ENCODE data around the gene KANSL1L. TPM values are rescaled to one million over a fixed set of nuclear protein-coding genes. Genes with fewer than 3 reads are reported as not detected.

Gene KANSL1L
- total RNA-seq, 2 donors from 2014 or later, result 3.4 to 5.6 TPM

DNA sequence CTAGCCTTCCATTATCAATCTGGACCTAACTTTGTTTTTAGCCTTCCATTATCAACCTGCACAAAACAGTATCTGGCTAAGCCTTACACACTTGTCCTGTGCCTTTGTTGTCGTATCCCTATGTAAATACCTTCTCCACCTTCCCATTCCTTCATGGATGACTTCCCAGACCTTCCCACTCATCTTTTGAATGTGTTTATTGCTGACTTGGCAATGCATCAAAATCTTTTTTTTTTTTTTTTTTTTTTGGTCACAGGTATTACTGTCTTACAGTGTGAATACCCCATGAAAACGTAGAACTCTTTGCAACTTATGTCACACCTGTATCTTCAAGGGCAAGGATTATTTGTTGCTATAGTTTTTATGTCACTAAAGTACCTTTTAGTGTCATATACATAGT, 143.0 kb downstream of the KANSL1L start:
- Mint-ChIP-seq H3K27ac (peak overlapping the region; percentile 67), H3K4me3 (no peak overlapping the region), H3K4me1 (peaks cover 2% of the 10 kb centered on the region), H3K36me3 (ENCODE audit: low read depth) (no peaks in the 10 kb centered on the region), H3K27me3 (no peaks in the 10 kb centered on the region)
- no peaks in the 10 kb centered on the region for H3K9me3 ChIP-seq (ENCODE audit: control insufficient read depth, low read length, poor library complexity, severe bottlenecking)
- ATAC-seq, result no peak
- no peak for DNase-seq

DNA sequence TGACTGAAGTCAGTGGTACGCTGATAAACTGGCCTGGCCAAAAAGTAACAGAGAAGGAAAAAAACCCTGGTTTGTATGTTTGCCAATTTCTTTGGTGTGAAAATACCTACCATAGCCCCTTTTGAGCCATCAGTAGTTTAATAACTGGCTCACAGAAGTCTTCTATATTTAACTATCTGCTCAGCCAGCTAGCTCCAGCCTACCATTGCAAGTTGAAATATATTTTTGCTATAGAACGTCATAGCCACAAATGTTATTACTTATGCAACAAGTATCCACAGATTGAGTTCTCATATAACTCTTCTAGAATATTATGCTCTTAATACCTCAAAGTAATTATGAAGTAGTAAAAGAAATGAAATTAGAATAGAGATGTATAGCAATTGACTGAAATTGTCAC, 143.6 kb downstream of the KANSL1L start:
- Mint-ChIP-seq H3K4me3 (no peak overlapping the region), H3K4me1 (peaks cover 2% of the 10 kb centered on the region), H3K27me3 (no peaks in the 10 kb centered on the region), H3K27ac (peak overlapping the region; percentile 67), H3K36me3 (ENCODE audit: low read depth) (peaks cover 2% of the 10 kb centered on the region)
- no peak for DNase-seq
- no peaks in the 10 kb centered on the region for H3K9me3 ChIP-seq (ENCODE audit: control insufficient read depth, low read length, poor library complexity, severe bottlenecking)
- no peak for ATAC-seq

DNA sequence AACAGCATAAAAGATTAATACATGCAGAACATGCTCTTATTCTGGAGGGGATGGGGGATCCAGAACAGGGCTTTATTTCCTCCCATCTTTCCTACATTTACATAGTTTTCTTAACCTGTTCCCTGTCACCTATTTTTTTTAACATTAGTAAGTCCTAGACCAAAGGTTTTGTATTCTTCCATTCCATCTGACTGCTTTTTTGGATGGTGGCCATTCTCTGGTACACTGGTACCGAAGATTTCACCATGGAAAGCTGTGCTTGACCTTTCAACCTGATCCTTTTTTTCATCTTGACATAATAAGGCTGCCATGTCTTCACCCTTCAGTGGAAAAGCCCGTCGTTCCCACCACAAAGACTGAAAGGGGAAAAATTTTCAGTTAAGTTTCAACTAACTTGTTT, 148.4 kb downstream of the KANSL1L start:
- peaks cover 2% of the 10 kb centered on the region for H3K36me3 Mint-ChIP-seq (ENCODE audit: low read depth)
- H3K27ac Mint-ChIP-seq, result peak overlapping the region; percentile 41
- H3K9me3 ChIP-seq (ENCODE audit: control insufficient read depth, low read length, poor library complexity, severe bottlenecking), result no peaks in the 10 kb centered on the region

GRCh38 chr2:210020138-210020537, 151.1 kb downstream of the KANSL1L start:
- Mint-ChIP-seq H3K36me3 (ENCODE audit: low read depth) (peaks cover 2% of the 10 kb centered on the region), H3K4me3 (no peak overlapping the region), H3K27ac (no peak overlapping the region), H3K27me3 (no peaks in the 10 kb centered on the region), H3K4me1 (peaks cover 3% of the 10 kb centered on the region)
- no peaks in the 10 kb centered on the region for H3K9me3 ChIP-seq (ENCODE audit: control insufficient read depth, low read length, poor library complexity, severe bottlenecking)
- DNase-seq, result no peak
- ATAC-seq, result no peak

More for the DNA sequence above, 148.4 kb downstream of the KANSL1L start:
- Mint-ChIP-seq H3K4me1 (no peaks in the 10 kb centered on the region), H3K27me3 (no peaks in the 10 kb centered on the region), H3K4me3 (no peak overlapping the region)
- DNase-seq, result no peak
- ATAC-seq, result no peak

- Mint-ChIP-seq H3K4me3 (no peak overlapping the region), H3K4me1 (peaks cover 38% of the 10 kb centered on the region), H3K36me3 (ENCODE audit: low read depth) (peaks cover 12% of the 10 kb centered on the region), H3K27ac (no peak overlapping the region), H3K27me3 (no peaks in the 10 kb centered on the region)
- no peak for DNase-seq
- ATAC-seq, result no peak
- no peaks in the 10 kb centered on the region for H3K9me3 ChIP-seq (ENCODE audit: control insufficient read depth, low read length, poor library complexity, severe bottlenecking)
Measured at GRCh38 chr2:210009896-210010295, 161.3 kb downstream of the KANSL1L start.

DNA sequence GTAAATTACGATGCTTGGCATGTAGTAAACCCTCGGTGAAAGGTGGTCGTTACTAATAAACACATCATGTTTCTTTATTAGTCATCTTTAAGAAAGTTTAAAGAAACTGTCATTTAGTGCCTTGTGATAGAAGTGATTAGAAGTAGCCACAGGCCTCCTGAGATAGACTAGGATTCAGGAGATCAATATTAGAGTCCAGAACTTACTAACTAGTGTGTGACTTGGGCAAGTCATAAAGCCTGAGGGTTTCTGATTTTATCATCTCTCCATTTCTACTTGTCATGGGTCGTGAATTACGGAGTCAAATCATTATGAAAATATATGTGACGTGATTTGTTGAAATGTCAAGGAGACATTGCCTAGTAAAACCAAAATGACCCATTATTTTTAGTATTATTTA, 162.1 kb downstream of the KANSL1L start:
- no peaks in the 10 kb centered on the region for H3K27me3 Mint-ChIP-seq
- no peak for ATAC-seq
- peaks cover 11% of the 10 kb centered on the region for H3K36me3 Mint-ChIP-seq (ENCODE audit: low read depth)
- H3K4me1 Mint-ChIP-seq, result peaks cover 39% of the 10 kb centered on the region
- H3K9me3 ChIP-seq (ENCODE audit: control insufficient read depth, low read length, poor library complexity, severe bottlenecking), result no peaks in the 10 kb centered on the region
- no peak overlapping the region for H3K27ac Mint-ChIP-seq
- no peak overlapping the region for H3K4me3 Mint-ChIP-seq
- DNase-seq, result no peak

DNA sequence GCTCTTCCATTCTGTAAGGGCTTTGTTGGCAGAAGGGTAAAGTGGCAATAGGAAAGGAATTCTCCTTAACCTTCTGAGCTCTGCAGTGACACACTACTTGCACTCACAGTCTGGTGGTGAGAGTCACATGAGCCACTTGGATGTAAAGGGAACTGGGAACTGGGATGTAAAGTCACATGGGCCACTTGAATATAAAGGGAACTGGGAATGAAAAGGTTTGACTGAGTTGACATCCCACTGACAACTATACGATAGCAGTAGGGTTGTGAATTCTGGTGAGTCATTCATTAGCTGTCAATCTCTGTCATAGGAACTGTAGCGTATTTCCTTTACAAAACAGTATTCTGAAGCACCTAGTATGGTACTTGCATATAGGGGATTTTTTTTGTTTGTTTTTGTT, 163.3 kb downstream of the KANSL1L start:
- H3K4me1 Mint-ChIP-seq, result peaks cover 43% of the 10 kb centered on the region

GRCh38 chr2:210004881-210005280, 166.3 kb downstream of the KANSL1L start:
- no peaks in the 10 kb centered on the region for H3K27me3 Mint-ChIP-seq
- peak overlapping the region; percentile 43 for H3K4me3 Mint-ChIP-seq
- H3K36me3 Mint-ChIP-seq (ENCODE audit: low read depth), result peaks cover 8% of the 10 kb centered on the region
- peak overlapping the region; percentile 49 for H3K27ac Mint-ChIP-seq
- no peak for DNase-seq
- no peak for ATAC-seq
- H3K9me3 ChIP-seq (ENCODE audit: control insufficient read depth, low read length, poor library complexity, severe bottlenecking), result no peaks in the 10 kb centered on the region
- H3K4me1 Mint-ChIP-seq, result peaks cover 42% of the 10 kb centered on the region

More for the DNA sequence above, 163.3 kb downstream of the KANSL1L start:
- Mint-ChIP-seq H3K4me3 (no peak overlapping the region), H3K27me3 (no peaks in the 10 kb centered on the region), H3K36me3 (ENCODE audit: low read depth) (peaks cover 11% of the 10 kb centered on the region), H3K27ac (peak overlapping the region; percentile 34)
- ATAC-seq (no peak), DNase-seq (no peak)
- H3K9me3 ChIP-seq (ENCODE audit: control insufficient read depth, low read length, poor library complexity, severe bottlenecking), result no peaks in the 10 kb centered on the region

DNA sequence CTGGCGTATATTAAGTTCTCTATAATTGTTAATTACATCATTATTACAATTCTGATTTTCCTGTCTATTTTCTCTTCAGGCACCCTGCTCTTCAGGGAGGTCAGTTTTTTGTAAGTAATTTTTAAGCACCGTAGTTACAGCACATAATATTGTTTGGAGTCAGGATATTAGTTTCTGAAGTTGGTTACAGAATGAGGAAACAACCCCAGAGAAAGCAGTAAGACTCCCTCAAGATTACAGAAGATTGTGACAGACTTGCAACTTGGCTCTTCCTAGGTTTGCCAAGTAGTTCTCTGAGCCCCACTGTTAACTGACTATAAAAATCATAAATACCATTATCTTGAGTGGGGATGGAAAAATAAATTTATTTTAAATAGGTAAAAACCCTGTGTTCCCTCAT, 167.8 kb downstream of the KANSL1L start:
- DNase-seq (no peak), ATAC-seq (no peak)
- no peaks in the 10 kb centered on the region for H3K9me3 ChIP-seq (ENCODE audit: control insufficient read depth, low read length, poor library complexity, severe bottlenecking)
- Mint-ChIP-seq H3K4me1 (peaks cover 40% of the 10 kb centered on the region), H3K4me3 (peak overlapping the region; percentile 97), H3K36me3 (ENCODE audit: low read depth) (peaks cover 8% of the 10 kb centered on the region), H3K27me3 (no peaks in the 10 kb centered on the region), H3K27ac (peak overlapping the region; percentile 93)

GRCh38 chr2:210002158-210003157, 168.8 kb downstream of the KANSL1L start, which contains the start of gene RPE:
Gene RPE, plus strand, starts transcription at chr2:210002638. Its CDS starts 24 bp downstream, at chr2:210002662.
- ATAC-seq (peak; percentile 99), DNase-seq (peak; percentile 95 to 96 (median 96))
- Mint-ChIP-seq H3K27ac (peak within 1 kb of the TSS; percentile 93), H3K36me3 (ENCODE audit: low read depth) (peaks cover 6% of the 10 kb centered on the region), H3K4me3 (peak within 1 kb of the TSS; percentile 97), H3K27me3 (no peaks in the 10 kb centered on the region), H3K4me1 (peaks cover 36% of the 10 kb centered on the region)
- no peaks in the 10 kb centered on the region for H3K9me3 ChIP-seq (ENCODE audit: control insufficient read depth, low read length, poor library complexity, severe bottlenecking)

DNA sequence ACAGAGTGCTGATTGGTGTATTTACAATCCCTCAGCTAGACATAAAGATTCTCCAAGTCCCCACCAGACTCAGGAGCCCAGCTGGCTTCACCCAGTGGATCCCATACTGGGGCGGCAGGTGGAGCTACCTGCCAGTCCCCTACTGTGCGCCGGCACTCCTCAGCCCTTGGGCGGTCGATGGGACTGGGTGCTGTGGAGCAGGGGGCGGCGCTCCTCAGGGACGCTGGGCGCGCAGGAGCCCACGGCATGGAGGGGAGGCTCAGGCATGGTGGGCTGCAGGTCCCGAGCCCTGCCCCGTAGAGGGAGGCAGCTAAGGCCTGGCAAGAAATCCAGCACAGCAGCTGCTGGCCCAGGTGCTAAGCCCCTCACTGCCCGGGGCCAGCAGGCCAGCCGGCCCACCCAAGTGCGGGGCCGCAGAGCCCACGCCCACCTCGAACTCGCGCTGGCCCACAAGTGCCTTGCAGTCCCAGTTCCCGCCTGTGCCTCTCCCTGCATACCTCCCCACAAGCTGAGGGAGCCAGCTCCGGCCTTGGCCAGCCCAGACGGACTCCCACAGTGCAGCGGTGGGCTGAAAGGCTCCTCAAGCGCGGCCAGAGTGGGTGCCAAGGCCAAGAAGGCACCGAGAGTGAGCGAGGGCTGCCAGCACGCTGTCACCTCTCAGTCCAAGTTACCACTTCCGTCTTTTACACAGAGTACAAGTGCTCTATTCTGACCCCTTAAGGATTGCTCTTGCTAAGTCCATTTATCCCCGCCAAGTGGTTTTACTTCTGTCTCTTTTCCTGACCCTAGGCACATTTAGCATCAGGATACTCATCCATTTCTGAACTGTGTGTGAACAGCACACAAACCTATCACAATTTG, 170.5 kb downstream of the KANSL1L start:
- Mint-ChIP-seq H3K4me1 (peaks cover 23% of the 10 kb centered on the region), H3K27ac (no peak overlapping the region), H3K36me3 (ENCODE audit: low read depth) (peaks cover under 1% of the 10 kb centered on the region), H3K4me3 (no peak overlapping the region), H3K27me3 (no peaks in the 10 kb centered on the region)
- H3K9me3 ChIP-seq (ENCODE audit: control insufficient read depth, low read length, poor library complexity, severe bottlenecking), result no peaks in the 10 kb centered on the region
- ATAC-seq, result no peak
- DNase-seq, result no peak

DNA sequence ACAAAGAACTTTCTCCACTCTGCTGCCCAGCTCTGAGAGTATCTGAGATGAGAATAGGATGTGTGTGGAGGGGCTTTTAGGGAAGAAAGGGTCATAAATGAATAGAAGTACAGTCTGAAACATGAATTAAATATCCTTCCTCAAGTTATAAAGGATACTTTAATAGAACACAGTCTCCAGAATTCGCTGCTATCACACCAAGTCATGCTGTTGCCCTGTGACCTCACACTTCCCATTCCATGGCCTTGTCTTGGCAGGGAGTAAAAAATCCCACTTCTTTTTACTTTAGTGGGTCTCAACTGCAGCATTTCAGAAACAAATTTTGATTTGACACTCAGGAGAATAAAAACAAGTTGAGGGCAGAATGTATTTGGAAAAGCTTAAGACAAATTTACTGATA, 172.6 kb downstream of the KANSL1L start:
- DNase-seq (no peak), ATAC-seq (no peak)
- Mint-ChIP-seq H3K27ac (no peak overlapping the region), H3K27me3 (peaks cover 6% of the 10 kb centered on the region), H3K36me3 (ENCODE audit: low read depth) (no peaks in the 10 kb centered on the region), H3K4me3 (no peak overlapping the region), H3K4me1 (peaks cover 11% of the 10 kb centered on the region)
- H3K9me3 ChIP-seq (ENCODE audit: control insufficient read depth, low read length, poor library complexity, severe bottlenecking), result no peaks in the 10 kb centered on the region

DNA sequence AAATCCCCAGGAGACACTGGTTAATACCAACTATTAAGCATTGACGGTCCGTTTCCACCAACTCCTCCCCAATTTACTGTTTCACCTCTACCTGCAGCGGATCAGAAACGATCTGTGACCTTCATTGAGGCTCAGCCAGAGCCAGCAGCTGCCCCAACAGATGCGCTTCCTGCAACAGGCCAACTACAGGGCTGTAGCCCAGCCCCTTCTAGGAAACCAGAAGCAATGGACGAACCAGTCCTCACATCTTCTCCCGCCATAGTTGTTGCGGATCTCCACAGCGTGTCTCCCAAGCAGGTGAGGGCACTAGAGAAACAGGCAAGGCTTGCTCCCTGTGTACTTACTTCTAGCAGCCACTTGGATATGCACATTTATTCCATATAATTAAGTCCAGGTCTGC, 177.2 kb downstream of the KANSL1L start:
- no peaks in the 10 kb centered on the region for H3K4me1 Mint-ChIP-seq
- no peak for ATAC-seq
- H3K9me3 ChIP-seq (ENCODE audit: control insufficient read depth, low read length, poor library complexity, severe bottlenecking), result no peaks in the 10 kb centered on the region
- H3K27me3 Mint-ChIP-seq, result peaks cover 29% of the 10 kb centered on the region
- no peak overlapping the region for H3K4me3 Mint-ChIP-seq
- no peak overlapping the region for H3K27ac Mint-ChIP-seq
- no peak for DNase-seq
- no peaks in the 10 kb centered on the region for H3K36me3 Mint-ChIP-seq (ENCODE audit: low read depth)

All from T-helper 17 cell (primary cell).